NCI-H510A treated with DMSO at 0.1 percent for 48 hours (cell line): ENCODE data around the gene ABCC4.

Experiments
- DNase-seq: peaks from one replicate; lab custom pipeline; 2025; lab: John Stamatoyannopoulos, UW

Gene ABCC4

DNA sequence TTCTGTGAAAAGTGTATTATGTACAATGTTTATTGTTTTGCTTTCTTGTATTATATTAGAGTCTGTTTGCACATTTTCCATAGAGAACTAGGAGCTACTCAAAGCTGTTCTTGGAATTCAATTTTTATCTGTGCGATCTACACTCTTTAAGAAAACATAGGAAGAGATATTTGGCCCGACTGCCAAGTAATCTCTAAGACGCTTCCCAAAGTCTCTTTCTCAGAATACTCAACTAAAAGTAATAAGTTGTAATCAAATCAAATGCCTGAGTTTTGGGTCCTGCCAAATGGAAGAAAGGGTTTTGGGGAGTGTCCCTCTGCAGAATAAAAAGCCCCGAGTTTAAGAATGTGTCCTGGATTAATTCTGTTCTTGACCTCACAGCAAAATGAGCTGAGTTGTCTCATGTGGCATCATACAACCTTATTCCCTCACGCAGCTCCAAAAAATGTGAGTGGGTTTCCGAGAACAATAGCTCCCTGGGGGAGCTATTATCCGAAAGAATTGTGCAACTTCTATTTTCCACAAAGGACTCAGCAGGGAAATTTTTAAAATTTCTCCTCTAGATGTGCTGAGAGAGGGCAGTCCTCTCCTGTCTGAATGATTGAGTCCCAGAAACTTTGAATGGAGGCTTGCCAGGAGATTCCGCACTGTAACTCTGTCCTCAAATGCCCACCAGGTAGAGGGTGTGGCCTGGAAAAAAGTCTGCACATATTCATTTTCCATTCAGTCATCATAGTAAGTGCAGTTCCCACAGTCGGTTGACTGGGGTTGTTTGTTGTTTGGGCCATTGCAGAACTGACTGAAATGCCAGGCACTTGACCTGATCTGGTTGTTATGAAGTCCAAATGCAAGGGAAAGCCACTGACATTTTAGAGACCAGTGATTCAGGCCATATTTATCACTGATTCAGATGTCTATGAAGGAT lies 309.0 kb downstream of the ABCC4 start:
- no peak for DNase-seq

DNA sequence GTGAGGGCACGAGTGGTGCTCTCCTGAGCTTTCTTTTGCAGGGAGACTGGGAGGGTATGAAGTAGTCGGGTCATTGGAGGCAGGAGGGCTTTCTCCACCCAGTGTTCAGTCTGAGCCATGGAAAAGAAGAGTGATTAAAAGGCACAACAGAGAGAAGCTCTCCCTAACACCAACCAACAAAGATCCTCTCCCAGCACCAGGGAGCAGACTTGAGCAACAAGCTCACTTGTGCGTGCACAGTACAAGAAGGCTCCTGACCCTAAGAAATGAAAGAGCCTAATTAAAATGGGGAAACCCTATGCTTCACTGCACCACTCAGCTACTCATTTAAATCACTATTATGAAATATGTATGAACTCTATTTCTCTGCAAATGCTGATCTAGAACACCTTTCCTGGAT lies 312.6 kb downstream of the ABCC4 start:
- DNase-seq: peak; percentile 17

GRCh38 chr13:94987869-94988268 lies 313.4 kb downstream of the ABCC4 start:
- DNase-seq: no peak

GRCh38 chr13:94987081-94987480 lies 314.2 kb downstream of the ABCC4 start:
- no peak for DNase-seq

GRCh38 chr13:94984958-94985357 lies 316.3 kb downstream of the ABCC4 start:
- DNase-seq: no peak

DNA sequence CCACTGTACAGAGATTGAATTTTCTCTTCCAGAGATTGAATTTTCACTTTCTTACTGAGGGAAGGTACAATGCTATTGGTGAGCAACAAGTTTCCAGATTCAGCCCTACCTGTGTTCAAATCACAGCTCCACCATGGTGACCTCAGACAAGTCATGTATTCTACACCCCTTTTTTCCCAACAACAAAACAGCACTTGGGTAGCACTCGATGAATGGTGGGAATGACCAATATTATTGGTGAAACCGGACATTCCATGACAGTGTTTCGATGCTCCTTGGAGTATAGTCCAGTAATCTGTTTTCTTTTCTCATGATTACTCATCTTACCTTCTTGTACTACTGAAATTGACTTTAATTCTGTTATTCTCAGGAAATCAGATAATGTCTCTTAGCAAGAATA lies 322.7 kb downstream of the ABCC4 start:
- DNase-seq: no peak

- no peak for DNase-seq
These were observed 327.0 kb downstream of the ABCC4 start for GRCh38 chr13:94974015-94974951.

GRCh38 chr13:94972262-94972661 lies 329.0 kb downstream of the ABCC4 start:
- no peak for DNase-seq
